ENCODE data around the gene SNAI3. TPM values are rescaled to one million over a fixed set of nuclear protein-coding genes. Genes with fewer than 3 reads are reported as not detected.

Gene SNAI3
- polyA plus RNA-seq, 1 donor from 2014 or later = not detected

DNA sequence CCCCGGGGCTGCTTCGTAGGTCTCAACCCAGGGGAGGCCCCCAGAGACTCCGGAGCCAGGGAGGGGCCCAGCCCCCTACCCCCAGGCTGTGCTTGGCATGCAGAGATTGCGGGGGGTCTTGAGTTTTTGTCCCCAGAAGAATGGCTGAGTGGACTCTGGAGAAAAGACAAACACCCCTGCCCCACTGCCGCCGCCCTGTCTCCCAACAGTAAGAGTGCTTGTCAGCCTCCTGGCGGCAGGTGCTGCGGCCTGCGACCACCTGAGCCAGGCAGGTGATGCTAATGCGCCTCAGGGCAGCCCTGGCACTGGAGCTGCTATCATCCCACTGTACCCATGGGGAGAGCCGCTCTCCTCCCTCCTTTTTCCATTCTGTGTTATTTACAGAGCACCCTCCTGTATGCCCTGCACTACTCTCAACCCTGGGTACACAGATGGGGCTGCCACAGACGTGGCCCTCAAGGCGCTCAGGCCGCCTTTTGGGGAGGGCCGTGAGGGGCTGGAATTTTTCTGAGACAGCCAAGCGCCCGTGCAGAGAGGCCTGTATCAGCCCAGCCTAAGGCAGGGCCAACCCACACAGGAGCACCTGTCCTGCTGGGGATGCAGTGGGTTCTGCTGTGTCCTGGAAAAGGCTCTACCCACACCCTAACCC lies 50.5 kb downstream of the SNAI3 start:
- no peaks in the 10 kb centered on the region for H4K20me1 ChIP-seq (ENCODE audit: insufficient read depth)
- no peaks in the 10 kb centered on the region for H3F3A ChIP-seq (ENCODE audit: insufficient read depth, low read length, poor library complexity, severe bottlenecking)
- no peak overlapping the region for H3K4me3 ChIP-seq (ENCODE audit: low read length)
- no peaks in the 10 kb centered on the region for H3K9me3 ChIP-seq (ENCODE audit: low read length)
- H3K9ac ChIP-seq (ENCODE audit: low read length) = no peak overlapping the region
- no peak overlapping the region for H3K4me2 ChIP-seq (ENCODE audit: low read length)
- no peaks in the 10 kb centered on the region for H3K9me2 ChIP-seq (ENCODE audit: insufficient read depth, low read length)
- H2AFZ ChIP-seq (ENCODE audit: low read depth, low read length) = no peak overlapping the region
- H3K36me3 ChIP-seq (ENCODE audit: insufficient read depth, low read length) = no peaks in the 10 kb centered on the region
- TF ChIP-seq, protein P1, sequence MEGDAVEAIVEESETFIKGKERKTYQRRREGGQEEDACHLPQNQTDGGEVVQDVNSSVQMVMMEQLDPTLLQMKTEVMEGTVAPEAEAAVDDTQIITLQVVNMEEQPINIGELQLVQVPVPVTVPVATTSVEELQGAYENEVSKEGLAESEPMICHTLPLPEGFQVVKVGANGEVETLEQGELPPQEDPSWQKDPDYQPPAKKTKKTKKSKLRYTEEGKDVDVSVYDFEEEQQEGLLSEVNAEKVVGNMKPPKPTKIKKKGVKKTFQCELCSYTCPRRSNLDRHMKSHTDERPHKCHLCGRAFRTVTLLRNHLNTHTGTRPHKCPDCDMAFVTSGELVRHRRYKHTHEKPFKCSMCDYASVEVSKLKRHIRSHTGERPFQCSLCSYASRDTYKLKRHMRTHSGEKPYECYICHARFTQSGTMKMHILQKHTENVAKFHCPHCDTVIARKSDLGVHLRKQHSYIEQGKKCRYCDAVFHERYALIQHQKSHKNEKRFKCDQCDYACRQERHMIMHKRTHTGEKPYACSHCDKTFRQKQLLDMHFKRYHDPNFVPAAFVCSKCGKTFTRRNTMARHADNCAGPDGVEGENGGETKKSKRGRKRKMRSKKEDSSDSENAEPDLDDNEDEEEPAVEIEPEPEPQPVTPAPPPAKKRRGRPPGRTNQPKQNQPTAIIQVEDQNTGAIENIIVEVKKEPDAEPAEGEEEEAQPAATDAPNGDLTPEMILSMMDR (IDR thresholded peaks at IDR 0.05; ENCODE audit: poor library complexity, severe bottlenecking) = no peak
- no peak for TF ChIP-seq EZH2 (IDR thresholded peaks at IDR 0.05; ENCODE audit: borderline replicate concordance, insufficient read depth, low read length, poor library complexity, severe bottlenecking)
- TF ChIP-seq EP300 (conservative IDR thresholded peaks at IDR 0.05; ENCODE audit: poor library complexity, severe bottlenecking) = no peak
- H3K27me3 ChIP-seq (ENCODE audit: insufficient read depth, low read depth, low read length) = peaks cover 13% of the 10 kb centered on the region
- H3K79me2 ChIP-seq (replicated peaks; ENCODE audit: insufficient read depth, low read length) = no peaks in the 10 kb centered on the region
- no peak overlapping the region for H3K27ac ChIP-seq (ENCODE audit: low read length)

DNA sequence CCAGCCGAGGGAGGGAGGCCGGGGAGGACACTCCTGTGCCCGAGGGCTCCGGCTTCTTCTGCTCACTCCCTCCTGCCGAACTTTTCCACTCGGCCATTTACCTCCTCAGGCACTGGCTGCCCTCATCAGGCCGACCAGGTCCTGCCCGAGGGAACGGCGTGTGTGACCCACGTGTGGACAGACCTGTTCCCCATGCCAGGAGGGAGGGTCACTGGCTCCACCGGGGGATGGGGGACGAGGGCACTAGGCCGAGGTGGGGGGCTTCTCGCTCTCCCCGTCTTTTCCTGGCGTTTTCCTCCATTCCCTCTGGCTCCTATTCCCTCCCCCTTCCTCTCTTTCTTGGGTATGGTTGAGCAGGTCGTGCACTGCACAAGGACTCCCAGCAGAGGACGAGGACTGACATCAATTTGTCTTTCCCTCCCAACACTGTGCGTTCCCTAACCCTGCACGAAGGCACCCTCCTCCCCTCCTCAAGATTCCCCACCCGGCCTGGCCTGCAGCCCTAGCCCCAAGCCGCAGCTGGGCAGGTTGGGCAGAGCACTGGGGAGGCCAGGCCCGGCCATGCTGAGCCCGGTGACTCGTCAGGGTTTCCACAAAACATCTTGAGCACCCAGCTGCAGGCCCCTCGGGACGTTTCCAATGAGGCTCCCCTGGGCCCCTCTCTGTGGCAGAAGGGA lies 51.2 kb downstream of the SNAI3 start:
- Histone ChIP-seq H3K27ac (ENCODE audit: low read length) (no peak overlapping the region), H3K9me3 (ENCODE audit: low read length) (no peaks in the 10 kb centered on the region), H3K4me3 (ENCODE audit: low read length) (no peak overlapping the region), H2AFZ (ENCODE audit: low read depth, low read length) (no peak overlapping the region), H3K36me3 (ENCODE audit: insufficient read depth, low read length) (no peaks in the 10 kb centered on the region), H3K27me3 (ENCODE audit: insufficient read depth, low read depth, low read length) (peaks cover 13% of the 10 kb centered on the region), H3K9ac (ENCODE audit: low read length) (no peak overlapping the region), H3F3A (ENCODE audit: insufficient read depth, low read length, poor library complexity, severe bottlenecking) (no peaks in the 10 kb centered on the region), H3K4me2 (ENCODE audit: low read length) (no peak overlapping the region), H3K79me2 (replicated peaks; ENCODE audit: insufficient read depth, low read length) (no peaks in the 10 kb centered on the region), H4K20me1 (ENCODE audit: insufficient read depth) (no peaks in the 10 kb centered on the region), H3K9me2 (ENCODE audit: insufficient read depth, low read length) (no peaks in the 10 kb centered on the region)
- no peak for TF ChIP-seq MXI1 (conservative IDR thresholded peaks at IDR 0.05; ENCODE audit: poor library complexity, severe bottlenecking)
- TF ChIP-seq RAD21 (conservative IDR thresholded peaks at IDR 0.05) = no peak
- no peak for TF ChIP-seq SMC3 (conservative IDR thresholded peaks at IDR 0.05; ENCODE audit: poor library complexity)

DNA sequence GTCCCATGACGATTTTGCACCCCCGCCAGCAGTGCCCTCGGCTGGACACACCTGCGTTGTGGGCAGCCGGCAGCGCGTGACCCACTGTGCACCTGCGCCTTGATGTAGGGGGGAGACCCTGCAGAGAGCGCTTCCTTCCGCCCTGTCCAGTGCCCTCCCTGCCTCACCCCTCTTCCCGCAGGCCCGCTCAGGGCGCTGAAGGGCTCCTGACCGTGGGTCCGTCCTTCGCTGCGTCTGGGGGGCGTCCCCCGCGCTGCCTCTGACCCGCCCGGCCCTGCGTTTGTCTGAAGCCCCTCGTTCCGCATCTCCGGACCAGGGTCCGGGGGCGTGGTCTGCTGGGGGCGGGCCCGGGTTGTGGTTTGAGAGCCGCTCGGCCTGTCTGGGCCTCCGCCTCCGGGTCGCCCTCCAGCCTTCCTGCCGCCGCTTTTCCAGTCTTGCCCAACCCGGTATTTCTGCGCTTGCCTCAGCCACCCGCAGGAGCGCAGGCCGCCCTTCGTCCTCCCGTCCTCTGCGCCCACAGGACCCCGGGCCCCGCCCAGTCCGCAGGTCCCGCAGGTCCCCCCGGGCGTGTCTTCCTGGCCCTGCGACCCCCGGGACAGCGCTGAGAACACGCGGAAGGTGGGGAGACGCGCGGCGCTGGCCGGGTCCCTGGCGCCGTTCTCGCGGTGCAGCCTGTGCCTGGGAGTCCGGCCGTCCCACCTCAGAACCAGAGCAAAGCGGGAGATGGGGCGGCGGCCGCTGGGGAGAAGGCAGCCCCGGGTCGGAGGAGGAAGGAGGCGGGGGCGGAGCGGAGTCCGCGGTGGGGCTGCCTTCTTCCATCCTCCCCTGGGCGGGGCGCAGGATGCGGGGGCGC lies 51.9 kb downstream of the SNAI3 start:
- Histone ChIP-seq H3K4me2 (ENCODE audit: low read length) (no peak overlapping the region), H3K27ac (ENCODE audit: low read length) (no peak overlapping the region), H3K79me2 (replicated peaks; ENCODE audit: insufficient read depth, low read length) (no peaks in the 10 kb centered on the region), H3K36me3 (ENCODE audit: insufficient read depth, low read length) (no peaks in the 10 kb centered on the region), H3K9me3 (ENCODE audit: low read length) (no peaks in the 10 kb centered on the region), H4K20me1 (ENCODE audit: insufficient read depth) (no peaks in the 10 kb centered on the region), H3F3A (ENCODE audit: insufficient read depth, low read length, poor library complexity, severe bottlenecking) (no peaks in the 10 kb centered on the region), H3K9ac (ENCODE audit: low read length) (no peak overlapping the region), H3K27me3 (ENCODE audit: insufficient read depth, low read depth, low read length) (peaks cover 13% of the 10 kb centered on the region), H3K4me3 (ENCODE audit: low read length) (no peak overlapping the region), H3K9me2 (ENCODE audit: insufficient read depth, low read length) (no peaks in the 10 kb centered on the region), H2AFZ (ENCODE audit: low read depth, low read length) (no peak overlapping the region)
- TF ChIP-seq MXI1 (conservative IDR thresholded peaks at IDR 0.05; ENCODE audit: poor library complexity, severe bottlenecking) = no peak
- no peak for TF ChIP-seq POLR2AphosphoS5 (IDR thresholded peaks at IDR 0.05)
- no peak for TF ChIP-seq TAF1 (IDR thresholded peaks at IDR 0.05; ENCODE audit: low read depth)
- TF ChIP-seq, protein P2, sequence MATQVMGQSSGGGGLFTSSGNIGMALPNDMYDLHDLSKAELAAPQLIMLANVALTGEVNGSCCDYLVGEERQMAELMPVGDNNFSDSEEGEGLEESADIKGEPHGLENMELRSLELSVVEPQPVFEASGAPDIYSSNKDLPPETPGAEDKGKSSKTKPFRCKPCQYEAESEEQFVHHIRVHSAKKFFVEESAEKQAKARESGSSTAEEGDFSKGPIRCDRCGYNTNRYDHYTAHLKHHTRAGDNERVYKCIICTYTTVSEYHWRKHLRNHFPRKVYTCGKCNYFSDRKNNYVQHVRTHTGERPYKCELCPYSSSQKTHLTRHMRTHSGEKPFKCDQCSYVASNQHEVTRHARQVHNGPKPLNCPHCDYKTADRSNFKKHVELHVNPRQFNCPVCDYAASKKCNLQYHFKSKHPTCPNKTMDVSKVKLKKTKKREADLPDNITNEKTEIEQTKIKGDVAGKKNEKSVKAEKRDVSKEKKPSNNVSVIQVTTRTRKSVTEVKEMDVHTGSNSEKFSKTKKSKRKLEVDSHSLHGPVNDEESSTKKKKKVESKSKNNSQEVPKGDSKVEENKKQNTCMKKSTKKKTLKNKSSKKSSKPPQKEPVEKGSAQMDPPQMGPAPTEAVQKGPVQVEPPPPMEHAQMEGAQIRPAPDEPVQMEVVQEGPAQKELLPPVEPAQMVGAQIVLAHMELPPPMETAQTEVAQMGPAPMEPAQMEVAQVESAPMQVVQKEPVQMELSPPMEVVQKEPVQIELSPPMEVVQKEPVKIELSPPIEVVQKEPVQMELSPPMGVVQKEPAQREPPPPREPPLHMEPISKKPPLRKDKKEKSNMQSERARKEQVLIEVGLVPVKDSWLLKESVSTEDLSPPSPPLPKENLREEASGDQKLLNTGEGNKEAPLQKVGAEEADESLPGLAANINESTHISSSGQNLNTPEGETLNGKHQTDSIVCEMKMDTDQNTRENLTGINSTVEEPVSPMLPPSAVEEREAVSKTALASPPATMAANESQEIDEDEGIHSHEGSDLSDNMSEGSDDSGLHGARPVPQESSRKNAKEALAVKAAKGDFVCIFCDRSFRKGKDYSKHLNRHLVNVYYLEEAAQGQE (IDR thresholded peaks at IDR 0.05; ENCODE audit: borderline replicate concordance) = no peak
- no peak for TF ChIP-seq EP300 (conservative IDR thresholded peaks at IDR 0.05; ENCODE audit: poor library complexity, severe bottlenecking)
- no peak for TF ChIP-seq SMC3 (conservative IDR thresholded peaks at IDR 0.05; ENCODE audit: poor library complexity)
- TF ChIP-seq RAD21 (conservative IDR thresholded peaks at IDR 0.05) = no peak
- TF ChIP-seq, protein P1 (IDR thresholded peaks at IDR 0.05; ENCODE audit: poor library complexity, severe bottlenecking) = no peak
- TF ChIP-seq EZH2 (IDR thresholded peaks at IDR 0.05; ENCODE audit: borderline replicate concordance, insufficient read depth, low read length, poor library complexity, severe bottlenecking) = no peak
